ENCODE data around the gene ELMO1.

- TF ChIP-seq POLR2A (IDR thresholded peaks at IDR 0.05) (no peak), CTCF (IDR thresholded peaks at IDR 0.05) (no peak)
Measured at GRCh38 chr7:37027557-37028341, 420.9 kb downstream of the ELMO1 start.

All from transverse colon (tissue), 3 donors.